GM12878 (cell line): ENCODE results near the gene METTL1. TPM values are rescaled to one million over a fixed set of nuclear protein-coding genes. Genes with fewer than 3 reads are reported as not detected.

Experiments
- ATAC-seq: fragments of 200-7000 bp; cut with Tn5 transposase; 3 replicates; pipeline ENCODE4 v1.9.1; 2020; ENCODE audit warnings: mild to moderate bottlenecking, moderate library complexity
- BruUV-seq: library from RNA; stranded (reverse); fragments of 400-500 nt; replicated peaks from 2 replicates; lab custom pipeline; 2021; lab: Mats Ljungman, UMichigan
- CTCF ChIA-PET: fragments of 300-600 bp; sonication (Branson Sonifier 250); formaldehyde crosslinking; extraction: SDS; loops from one replicate; lab custom pipeline; 2021; ENCODE audit warnings: inconsistent platforms; lab: Yijun Ruan, JAX
- POLR2A ChIA-PET: fragments of 350-600 bp; formaldehyde crosslinking; extraction: SDS; loops from one replicate; lab custom pipeline; 2021; ENCODE audit warnings: inconsistent platforms; lab: Charles Lee
- RAD21 ChIA-PET: fragments of 300-600 bp; sonication (Branson Sonifier 250); formaldehyde crosslinking; loops from one replicate; lab custom pipeline; 2023; ENCODE audit warnings: antibody characterized with exemption; ENCODE audit not compliant: unreplicated experiment; lab: Charles Lee
- SMC1A ChIA-PET: fragments of 300-600 bp; sonication (Branson Sonifier 250); formaldehyde crosslinking; loops from one replicate; lab custom pipeline; 2023; ENCODE audit not compliant: unreplicated experiment, uncharacterized antibody; lab: Charles Lee
- DNase-seq: peaks from one replicate; pipeline ENCODE4 v3.0.0-alpha.2; 2011; ENCODE audit warnings: low read depth, low spot score
- FAIRE-seq: peaks from 3 replicates; lab custom pipeline; 2011; peaks lifted over from hg19 to GRCh38; lab: Jason Lieb, UNC
- H2AFZ ChIP-seq: 2 replicates; pipeline ENCODE4 v1.6.0; 2011; ENCODE audit warnings: low read depth, low read length, control low read depth; ENCODE audit not compliant: control insufficient read depth
- H3K27ac ChIP-seq: 2 replicates; pipeline ENCODE4 v1.5.1; 2011; ENCODE audit warnings: control low read depth; ENCODE audit not compliant: control insufficient read depth, insufficient read depth
- H3K27me3 ChIP-seq, 2 experiments: replicated peaks in 1 of 2; 2 replicates each; pipeline versions ENCODE4 v1.6.0 to v1.6.1; 2011; ENCODE audit warnings: low read length in 1 of 2; ENCODE audit not compliant: control insufficient read depth in 2 of 2, insufficient read depth in 2 of 2
- H3K36me3 ChIP-seq, 2 experiments: 2 replicates each; pipeline ENCODE4 v1.5.1; 2011; ENCODE audit warnings: low read length in 1 of 2; ENCODE audit not compliant: control insufficient read depth in 2 of 2, insufficient read depth in 2 of 2
- H3K4me1 ChIP-seq: 2 replicates; pipeline ENCODE4 v1.6.1; 2011; ENCODE audit warnings: mild to moderate bottlenecking, low read length, moderate library complexity, mixed read lengths; ENCODE audit not compliant: control insufficient read depth, insufficient read depth
- H3K4me2 ChIP-seq: 2 replicates; pipeline ENCODE4 v1.6.0; 2011; ENCODE audit warnings: control low read depth; ENCODE audit not compliant: control insufficient read depth, insufficient read depth
- H3K4me3 ChIP-seq: fragments of 200-600 bp; sonication (generic); 2 replicates; pipeline ENCODE4 v1.5.1; 2016
- H3K79me2 ChIP-seq: 2 replicates; pipeline ENCODE4 v1.6.0; 2011; ENCODE audit warnings: low read length; ENCODE audit not compliant: control insufficient read depth, insufficient read depth
- H3K9ac ChIP-seq: 2 replicates; pipeline ENCODE4 v1.8.0; 2011; ENCODE audit warnings: low read length, control low read depth, mixed read lengths; ENCODE audit not compliant: control insufficient read depth, insufficient read depth
- H3K9me3 ChIP-seq: replicated peaks from 3 replicates; pipeline ENCODE4 v1.5.1; 2011; ENCODE audit warnings: mild to moderate bottlenecking, low read length; ENCODE audit not compliant: control insufficient read depth, insufficient read depth
- H4K20me1 ChIP-seq: 2 replicates; pipeline ENCODE4 v1.6.0; 2011; ENCODE audit not compliant: control insufficient read depth, insufficient read depth
- CREB1 ChIP-seq: IDR thresholded peaks from 2 replicates; pipeline ENCODE4 v1.6.1; 2012; ENCODE audit warnings: low read depth, mild to moderate bottlenecking, inconsistent platforms
- MTA3 ChIP-seq: IDR thresholded peaks from 2 replicates; pipeline ENCODE4 v1.6.1; 2012; ENCODE audit warnings: low read length, inconsistent platforms, borderline replicate concordance
- POLR2A ChIP-seq: IDR thresholded peaks from 2 replicates; pipeline ENCODE4 v1.6.1; 2011; ENCODE audit warnings: low read depth, mild to moderate bottlenecking, low read length
- POLR2AphosphoS2 ChIP-seq: IDR thresholded peaks from 2 replicates; pipeline ENCODE4 v1.6.1; 2011; ENCODE audit warnings: low read depth, mild to moderate bottlenecking, low read length, improper control_type of control experiment, moderate library complexity
- RUNX3 ChIP-seq: IDR thresholded peaks from 2 replicates; pipeline ENCODE4 v1.6.1; 2012; ENCODE audit warnings: low read length, inconsistent platforms
- SUZ12 ChIP-seq: fragments of 200-600 bp; sonication (generic); IDR thresholded peaks from one replicate; pipeline ENCODE4 v1.6.1; 2018; ENCODE audit warnings: antibody characterized with exemption, mild to moderate bottlenecking; ENCODE audit not compliant: unreplicated experiment
- WGBS: methylation state at CpG from one replicate; pipeline ENCODE4 v1.1.6; 2016; ENCODE audit warnings: low lambda C conversion rate; ENCODE audit not compliant: insufficient replicate concordance, insufficient coverage; ENCODE audit errors: missing lambda C conversion rate; 5-methylcytosine and 5-hydroxymethylcytosine counted together
- in situ Hi-C: fragments of 300-500 bp; cut with MboI; formaldehyde crosslinking; loops from 9 replicates; pipeline ENCODE4 v1.14.3; 2018; ENCODE audit warnings: mixed read lengths
- intact Hi-C: fragments of 100-400 bp; cut with micrococcal nuclease; formaldehyde crosslinking; loops from one replicate; pipeline ENCODE4 v1.14.2; 2022; ENCODE audit not compliant: unreplicated experiment
- polyA plus RNA-seq, 11 experiments: library from polyadenylated mRNA; depleted of rRNA in 4 of 11; unstranded in 6 of 11; stranded (reverse) in 5 of 11; fragments of >200 nt; fragmentation: Nextera tagmentation in 4 of 11; fragmentation: Illumina TruSeq in 1 of 11; extraction: Ambion mirVana in 4 of 11; extraction: Trizol in 1 of 11; gene quantifications; 1 replicate in 1 of 11; 2 replicates in 10 of 11; pipeline versions ENCODE4 v1.2.1 to v1.2.3, GENCODE V29; 2011 to 2016; ENCODE audit warnings: inconsistent platforms in 2 of 11, missing spikeins in 2 of 11, low read depth in 1 of 11
- total RNA-seq, 4 experiments: library from RNA; depleted of rRNA in 3 of 4; stranded (reverse); fragments of >200 nt in 3 of 4; fragmentation: Illumina TruSeq in 1 of 4; extraction: Trizol in 1 of 4; gene quantifications; 2 replicates each; pipeline versions ENCODE4 v1.2.1 to v1.2.3, GENCODE V29; 2013 to 2021

METTL1 gene
- total and polyA plus RNA-seq, 10 of the 15 experiments (the other 5 are each of a cell fraction or from before 2014, with no cell fraction given) = 11.3 to 44.3 (median 30.6) TPM

DNA sequence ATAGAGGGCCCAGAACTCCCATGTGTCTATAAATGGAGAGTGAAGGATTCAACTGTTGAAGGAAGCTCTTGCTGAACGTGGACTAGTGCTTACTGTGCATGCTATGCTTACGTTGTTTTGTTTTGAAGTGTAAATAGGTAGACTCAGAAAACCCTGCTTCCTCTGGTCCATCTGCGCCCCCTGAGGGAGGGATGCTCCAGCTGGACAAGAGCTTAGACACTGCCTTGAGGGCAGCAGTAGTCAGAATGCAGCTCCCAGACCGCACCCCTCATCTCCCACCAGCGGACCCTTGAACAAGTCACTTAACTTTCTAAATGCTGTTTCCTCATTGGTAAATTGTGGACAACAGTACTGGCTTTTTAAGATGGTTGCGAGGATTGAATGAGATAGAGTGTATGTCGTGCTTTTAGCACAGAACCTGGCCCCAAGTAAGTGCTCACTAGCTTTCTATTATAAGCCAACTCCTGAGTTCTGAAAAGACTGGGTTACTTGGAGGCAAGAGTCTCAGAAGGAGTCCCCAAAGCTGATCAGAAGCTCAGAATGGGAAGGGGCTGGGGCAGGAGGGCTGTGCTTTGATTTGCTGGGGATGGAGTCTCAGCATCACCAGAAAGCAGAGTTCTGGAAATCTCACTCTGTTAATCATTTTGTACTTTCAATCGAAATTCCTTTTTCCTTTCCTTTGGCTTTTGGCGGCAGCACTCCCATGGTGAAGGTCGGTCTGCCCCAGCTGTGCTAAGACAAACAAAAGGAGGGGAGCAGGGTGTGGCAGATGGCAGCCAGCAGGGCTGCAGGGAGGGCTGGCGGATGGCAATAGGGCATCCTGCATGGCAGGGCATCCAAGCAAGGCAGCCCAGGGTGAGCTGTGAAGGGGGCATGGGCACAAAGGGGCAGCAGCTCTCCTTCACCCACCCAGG lies 48.9 kb downstream of the METTL1 start:
- H2AFZ ChIP-seq = no peak overlapping the region
- no peaks in the 10 kb centered on the region for H3K79me2 ChIP-seq
- DNase-seq = no peak
- H3K27me3 ChIP-seq = no peaks in the 10 kb centered on the region
- CTCF ChIA-PET = interaction anchor here (1.1 kb wide), 1 partner anchor 9 kb away, joined by 3 read pairs; no protein-coding TSS in a partner anchor
- H3K9ac ChIP-seq = no peak overlapping the region
- H4K20me1 ChIP-seq = no peaks in the 10 kb centered on the region
- TF ChIP-seq POLR2A = peak; percentile 28; the same call in 1 of the 2 replicates
- no peak for TF ChIP-seq CREB1
- no peak for TF ChIP-seq RUNX3
- TF ChIP-seq SUZ12 = no peak
- no peak for TF ChIP-seq MTA3
- peak; percentile 38; the same call in 1 of the 2 replicates for TF ChIP-seq POLR2AphosphoS2
- TF ChIP-seq, all 136 proteins: peak for 2
- Histone ChIP-seq H3K9me3 (no peaks in the 10 kb centered on the region), H3K36me3 (peaks cover 9 to 14% of the 10 kb centered on the region in 2 experiments), H3K27ac (no peak overlapping the region), H3K4me1 (no peaks in the 10 kb centered on the region), H3K4me2 (no peak overlapping the region), H3K4me3 (no peak overlapping the region)
- in situ Hi-C loops (no loop called here), intact Hi-C loops (no loop called here)
- ChIA-PET POLR2A (interaction anchor here (0.5 to 1.1 kb wide), 5 partner anchors 11 to 383 kb away, joined by 3 to 5 read pairs (median 3); partner anchors contain the start of gene TSPAN31), SMC1A (interaction anchor here (0.7 kb wide), 1 partner anchor 19 kb away, joined by 3 read pairs; no protein-coding TSS in a partner anchor), RAD21 (no interaction called here)
- WGBS = 88% methylated on average over 11 of the region's 11 CpGs
- FAIRE-seq (no peak), ATAC-seq (no peak)
- BruUV-seq = no TSS peak
